GM12878 (cell line): ENCODE results near the gene KLHL5. TPM values are rescaled to one million over a fixed set of nuclear protein-coding genes. Genes with fewer than 3 reads are reported as not detected.

Experiments used
- ATAC-seq: fragments of 200-7000 bp; cut with Tn5 transposase; 3 replicates; pipeline ENCODE4 v1.9.1; 2020; ENCODE audit warnings: mild to moderate bottlenecking, moderate library complexity
- BruUV-seq: library from RNA; stranded (reverse); fragments of 400-500 nt; replicated peaks from 2 replicates; lab custom pipeline; 2021; lab: Mats Ljungman, UMichigan
- CTCF ChIA-PET: fragments of 300-600 bp; sonication (Branson Sonifier 250); formaldehyde crosslinking; extraction: SDS; loops from one replicate; lab custom pipeline; 2021; ENCODE audit warnings: inconsistent platforms; lab: Yijun Ruan, JAX
- POLR2A ChIA-PET: fragments of 350-600 bp; formaldehyde crosslinking; extraction: SDS; loops from one replicate; lab custom pipeline; 2021; ENCODE audit warnings: inconsistent platforms; lab: Charles Lee
- RAD21 ChIA-PET: fragments of 300-600 bp; sonication (Branson Sonifier 250); formaldehyde crosslinking; loops from one replicate; lab custom pipeline; 2023; ENCODE audit warnings: antibody characterized with exemption; ENCODE audit not compliant: unreplicated experiment; lab: Charles Lee
- SMC1A ChIA-PET: fragments of 300-600 bp; sonication (Branson Sonifier 250); formaldehyde crosslinking; loops from one replicate; lab custom pipeline; 2023; ENCODE audit not compliant: unreplicated experiment, uncharacterized antibody; lab: Charles Lee
- DNase-seq: peaks from one replicate; pipeline ENCODE4 v3.0.0-alpha.2; 2011; ENCODE audit warnings: low read depth, low spot score
- FAIRE-seq: peaks from 3 replicates; lab custom pipeline; 2011; peaks lifted over from hg19 to GRCh38; lab: Jason Lieb, UNC
- H2AFZ ChIP-seq: 2 replicates; pipeline ENCODE4 v1.6.0; 2011; ENCODE audit warnings: low read depth, low read length, control low read depth; ENCODE audit not compliant: control insufficient read depth
- H3K27ac ChIP-seq: 2 replicates; pipeline ENCODE4 v1.5.1; 2011; ENCODE audit warnings: control low read depth; ENCODE audit not compliant: control insufficient read depth, insufficient read depth
- H3K27me3 ChIP-seq, 2 experiments: replicated peaks in 1 of 2; 2 replicates each; pipeline versions ENCODE4 v1.6.0 to v1.6.1; 2011; ENCODE audit warnings: low read length in 1 of 2; ENCODE audit not compliant: control insufficient read depth in 2 of 2, insufficient read depth in 2 of 2
- H3K36me3 ChIP-seq, 2 experiments: 2 replicates each; pipeline ENCODE4 v1.5.1; 2011; ENCODE audit warnings: low read length in 1 of 2; ENCODE audit not compliant: control insufficient read depth in 2 of 2, insufficient read depth in 2 of 2
- H3K4me1 ChIP-seq: 2 replicates; pipeline ENCODE4 v1.6.1; 2011; ENCODE audit warnings: mild to moderate bottlenecking, low read length, moderate library complexity, mixed read lengths; ENCODE audit not compliant: control insufficient read depth, insufficient read depth
- H3K4me2 ChIP-seq: 2 replicates; pipeline ENCODE4 v1.6.0; 2011; ENCODE audit warnings: control low read depth; ENCODE audit not compliant: control insufficient read depth, insufficient read depth
- H3K4me3 ChIP-seq: fragments of 200-600 bp; sonication (generic); 2 replicates; pipeline ENCODE4 v1.5.1; 2016
- H3K79me2 ChIP-seq: 2 replicates; pipeline ENCODE4 v1.6.0; 2011; ENCODE audit warnings: low read length; ENCODE audit not compliant: control insufficient read depth, insufficient read depth
- H3K9ac ChIP-seq: 2 replicates; pipeline ENCODE4 v1.8.0; 2011; ENCODE audit warnings: low read length, control low read depth, mixed read lengths; ENCODE audit not compliant: control insufficient read depth, insufficient read depth
- H3K9me3 ChIP-seq: replicated peaks from 3 replicates; pipeline ENCODE4 v1.5.1; 2011; ENCODE audit warnings: mild to moderate bottlenecking, low read length; ENCODE audit not compliant: control insufficient read depth, insufficient read depth
- H4K20me1 ChIP-seq: 2 replicates; pipeline ENCODE4 v1.6.0; 2011; ENCODE audit not compliant: control insufficient read depth, insufficient read depth
- ATF7 ChIP-seq: fragments of 450-650 bp; IDR thresholded peaks from 2 replicates; pipeline ENCODE4 v1.6.1; 2016; ENCODE audit warnings: low read depth, mild to moderate bottlenecking
- BCL11A ChIP-seq: IDR thresholded peaks from 2 replicates; pipeline ENCODE4 v1.6.1; 2011; ENCODE audit warnings: low read depth, low read length
- GATAD2B ChIP-seq: fragments of 450-650 bp; conservative IDR thresholded peaks from 2 replicates; pipeline ENCODE4 v1.6.1; 2017; ENCODE audit warnings: low read depth, mild to moderate bottlenecking, moderate library complexity
- KDM1A ChIP-seq: fragments of 200-600 bp; sonication (generic); IDR thresholded peaks from 2 replicates; pipeline ENCODE4 v1.6.1; 2016; ENCODE audit warnings: borderline replicate concordance
- SIN3A ChIP-seq: IDR thresholded peaks from 2 replicates; pipeline ENCODE4 v1.6.1; 2012; ENCODE audit warnings: low read depth, low read length, improper control_type of control experiment
- STAT3 ChIP-seq: IDR thresholded peaks from 2 replicates; pipeline ENCODE4 v1.6.1; 2011; ENCODE audit warnings: low read depth, low read length, improper control_type of control experiment
- ZBED1 ChIP-seq: IDR thresholded peaks from 2 replicates; pipeline ENCODE4 v1.6.1; 2016; ENCODE audit warnings: borderline replicate concordance
- WGBS: methylation state at CpG from one replicate; pipeline ENCODE4 v1.1.6; 2016; ENCODE audit warnings: low lambda C conversion rate; ENCODE audit not compliant: insufficient replicate concordance, insufficient coverage; ENCODE audit errors: missing lambda C conversion rate; 5-methylcytosine and 5-hydroxymethylcytosine counted together
- in situ Hi-C: fragments of 300-500 bp; cut with MboI; formaldehyde crosslinking; loops from 9 replicates; pipeline ENCODE4 v1.14.3; 2018; ENCODE audit warnings: mixed read lengths
- intact Hi-C: fragments of 100-400 bp; cut with micrococcal nuclease; formaldehyde crosslinking; loops from one replicate; pipeline ENCODE4 v1.14.2; 2022; ENCODE audit not compliant: unreplicated experiment
- polyA plus RNA-seq, 11 experiments: library from polyadenylated mRNA; depleted of rRNA in 4 of 11; unstranded in 6 of 11; stranded (reverse) in 5 of 11; fragments of >200 nt; fragmentation: Nextera tagmentation in 4 of 11; fragmentation: Illumina TruSeq in 1 of 11; extraction: Ambion mirVana in 4 of 11; extraction: Trizol in 1 of 11; gene quantifications; 1 replicate in 1 of 11; 2 replicates in 10 of 11; pipeline versions ENCODE4 v1.2.1 to v1.2.3, GENCODE V29; 2011 to 2016; ENCODE audit warnings: inconsistent platforms in 2 of 11, missing spikeins in 2 of 11, low read depth in 1 of 11
- total RNA-seq, 4 experiments: library from RNA; depleted of rRNA in 3 of 4; stranded (reverse); fragments of >200 nt in 3 of 4; fragmentation: Illumina TruSeq in 1 of 4; extraction: Trizol in 1 of 4; gene quantifications; 2 replicates each; pipeline versions ENCODE4 v1.2.1 to v1.2.3, GENCODE V29; 2013 to 2021

Gene KLHL5
- total and polyA plus RNA-seq, 10 of the 15 experiments (the other 5 are each of a cell fraction or from before 2014, with no cell fraction given) = 4.7 to 27.3 (median 12.6) TPM

GRCh38 chr4:39068907-39069306, 6.9 kb downstream of the KLHL5 start (continued):
- TF ChIP-seq KDM1A (no peak), ATF7 (no peak)

GRCh38 chr4:39078829-39079228, 16.8 kb downstream of the KLHL5 start:
- Histone ChIP-seq H3K36me3 (no peaks in the 10 kb centered on the region), H3K27me3 (no peaks in the 10 kb centered on the region), H3K27ac (no peak overlapping the region), H4K20me1 (no peaks in the 10 kb centered on the region), H3K4me1 (no peaks in the 10 kb centered on the region), H3K4me2 (no peak overlapping the region), H3K79me2 (no peaks in the 10 kb centered on the region), H3K9me3 (no peaks in the 10 kb centered on the region), H2AFZ (no peak overlapping the region), H3K9ac (no peak overlapping the region), H3K4me3 (no peak overlapping the region)
- ATAC-seq (no peak), FAIRE-seq (no peak), DNase-seq (no peak)
- ChIA-PET RAD21 (interaction anchor here (0.9 kb wide), 1 partner anchor 167 kb away, joined by 3 read pairs; no protein-coding TSS in a partner anchor), SMC1A (no interaction called here), CTCF (no interaction called here), POLR2A (no interaction called here)
- no TSS peak for BruUV-seq
- TF ChIP-seq BCL11A = no peak
- TF ChIP-seq SIN3A = no peak
- TF ChIP-seq ATF7 = no peak
- intact Hi-C loops = no loop called here
- in situ Hi-C loops = no loop called here
- WGBS = 97% methylated on average over 2 of the region's 2 CpGs

- H3K36me3 ChIP-seq = no peaks in the 10 kb centered on the region; a peak in 2 of 4 replicates
- ATAC-seq = no peak
- ChIA-PET RAD21 (no interaction called here), SMC1A (interaction anchor here (1.1 to 2.6 kb wide), 2 partner anchors 14 to 180 kb away, joined by 6 read pairs; no protein-coding TSS in a partner anchor), CTCF (no interaction called here)
- H3K4me2 ChIP-seq = no peak overlapping the region
- no peak overlapping the region for H3K9ac ChIP-seq
- FAIRE-seq = no peak
- H2AFZ ChIP-seq = no peak overlapping the region
- no peaks in the 10 kb centered on the region for H3K79me2 ChIP-seq
- no peak for DNase-seq
- no peak overlapping the region for H3K27ac ChIP-seq
- TF ChIP-seq GATAD2B (no peak), KDM1A (no peak), STAT3 (no peak), ZBED1 (no peak)
- TF ChIP-seq, all 136 proteins: peak for 0
- POLR2A ChIA-PET = no interaction called here
- intact Hi-C loops (no loop called here), in situ Hi-C loops (no loop called here)
- no TSS peak for BruUV-seq
- Histone ChIP-seq H3K4me3 (no peak overlapping the region), H3K4me1 (no peaks in the 10 kb centered on the region), H3K9me3 (no peaks in the 10 kb centered on the region), H3K27me3 (no peaks in the 10 kb centered on the region), H4K20me1 (no peaks in the 10 kb centered on the region)
Observed at GRCh38 chr4:39083164-39083563, 21.1 kb downstream of the KLHL5 start.
